ENCODE measurements around the gene STK26. TPM values are rescaled to one million over a fixed set of nuclear protein-coding genes. Genes with fewer than 3 reads are reported as not detected.

STK26 gene
- total RNA-seq, 4 donors from 2014 or later, result 11.6 to 15.9 (median 13.6) TPM

DNA sequence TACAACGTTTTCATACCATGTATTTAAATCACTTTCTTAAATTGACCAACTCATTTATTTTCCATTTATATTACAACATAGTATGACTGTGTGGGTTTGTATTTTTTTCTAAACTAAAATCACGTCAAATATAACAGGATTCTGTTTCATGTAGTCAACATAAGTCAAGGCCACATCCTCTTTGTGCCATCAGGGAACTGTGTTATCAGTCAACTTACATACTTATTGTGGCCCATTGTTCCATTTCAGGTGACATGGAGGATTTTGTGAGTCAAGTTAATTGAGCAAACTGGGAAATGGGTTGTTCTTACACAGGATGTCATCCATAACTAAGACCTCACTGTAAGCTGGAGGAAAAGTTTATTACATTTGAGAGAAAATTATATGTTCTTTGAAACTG lies 35.9 kb downstream of the STK26 start:
- Histone ChIP-seq H3K4me1 (no peaks in the 10 kb centered on the region), H3K4me3 (no peak overlapping the region), H3K9me3 (no peaks in the 10 kb centered on the region), H3K36me3 (no peaks in the 10 kb centered on the region), H3K27me3 (no peaks in the 10 kb centered on the region), H3K27ac (replicated peaks in 1 of 4) (no peak overlapping the region)
- 50% methylated on average over 2 of the region's 2 CpGs for WGBS
- no peak for DNase-seq (ENCODE audit: extremely low spot score)
- no peak for TF ChIP-seq EP300 (IDR thresholded peaks at IDR 0.05)
- TF ChIP-seq POLR2A (IDR thresholded peaks at IDR 0.05; ENCODE audit: low read depth), result no peak
- no peak for TF ChIP-seq POLR2AphosphoS5 (IDR thresholded peaks at IDR 0.05)
- TF ChIP-seq, protein P1, sequence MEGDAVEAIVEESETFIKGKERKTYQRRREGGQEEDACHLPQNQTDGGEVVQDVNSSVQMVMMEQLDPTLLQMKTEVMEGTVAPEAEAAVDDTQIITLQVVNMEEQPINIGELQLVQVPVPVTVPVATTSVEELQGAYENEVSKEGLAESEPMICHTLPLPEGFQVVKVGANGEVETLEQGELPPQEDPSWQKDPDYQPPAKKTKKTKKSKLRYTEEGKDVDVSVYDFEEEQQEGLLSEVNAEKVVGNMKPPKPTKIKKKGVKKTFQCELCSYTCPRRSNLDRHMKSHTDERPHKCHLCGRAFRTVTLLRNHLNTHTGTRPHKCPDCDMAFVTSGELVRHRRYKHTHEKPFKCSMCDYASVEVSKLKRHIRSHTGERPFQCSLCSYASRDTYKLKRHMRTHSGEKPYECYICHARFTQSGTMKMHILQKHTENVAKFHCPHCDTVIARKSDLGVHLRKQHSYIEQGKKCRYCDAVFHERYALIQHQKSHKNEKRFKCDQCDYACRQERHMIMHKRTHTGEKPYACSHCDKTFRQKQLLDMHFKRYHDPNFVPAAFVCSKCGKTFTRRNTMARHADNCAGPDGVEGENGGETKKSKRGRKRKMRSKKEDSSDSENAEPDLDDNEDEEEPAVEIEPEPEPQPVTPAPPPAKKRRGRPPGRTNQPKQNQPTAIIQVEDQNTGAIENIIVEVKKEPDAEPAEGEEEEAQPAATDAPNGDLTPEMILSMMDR (IDR thresholded peaks at IDR 0.05), result no peak
- intact Hi-C loops (cut with DNase I), result no loop called here

DNA sequence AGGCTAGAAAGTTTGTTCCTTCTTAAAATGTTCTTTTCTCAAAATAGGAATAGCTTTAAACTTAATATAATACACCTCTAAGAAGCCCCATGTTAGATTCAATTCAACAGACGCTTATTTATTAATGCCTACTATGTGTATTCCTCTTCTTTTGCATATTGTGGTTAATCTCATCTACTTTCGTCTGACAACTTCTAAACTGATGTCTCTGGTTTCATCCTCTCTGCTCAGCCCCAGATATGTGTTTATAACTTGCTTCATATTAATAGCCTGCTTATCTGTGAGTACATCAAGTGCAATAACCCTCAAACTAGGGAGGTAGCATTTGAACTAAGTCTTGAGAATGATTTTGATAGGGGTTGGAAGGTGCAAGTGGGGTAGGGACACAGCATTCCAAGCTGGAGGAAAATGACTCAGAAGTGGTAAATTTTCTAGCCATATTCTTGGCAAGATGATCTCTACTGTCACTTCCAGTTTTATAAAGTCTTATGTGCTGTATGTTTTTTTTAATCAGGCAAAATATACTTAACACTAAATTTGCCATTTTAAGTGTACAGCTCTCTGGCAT lies 37.0 kb downstream of the STK26 start:
- H3K27me3 ChIP-seq, result no peaks in the 10 kb centered on the region
- TF ChIP-seq POLR2AphosphoS5 (IDR thresholded peaks at IDR 0.05) (no peak), EP300 (IDR thresholded peaks at IDR 0.05) (no peak)
- intact Hi-C loops (cut with DNase I), result no loop called here
- no peaks in the 10 kb centered on the region for H3K4me1 ChIP-seq
- H3K27ac ChIP-seq (replicated peaks in 1 of 4), result no peak overlapping the region
- 68% methylated on average over 2 of the region's 2 CpGs for WGBS
- DNase-seq (ENCODE audit: extremely low spot score), result no peak
- H3K36me3 ChIP-seq, result no peaks in the 10 kb centered on the region
- no peaks in the 10 kb centered on the region for H3K9me3 ChIP-seq
- no peak overlapping the region for H3K4me3 ChIP-seq

DNA sequence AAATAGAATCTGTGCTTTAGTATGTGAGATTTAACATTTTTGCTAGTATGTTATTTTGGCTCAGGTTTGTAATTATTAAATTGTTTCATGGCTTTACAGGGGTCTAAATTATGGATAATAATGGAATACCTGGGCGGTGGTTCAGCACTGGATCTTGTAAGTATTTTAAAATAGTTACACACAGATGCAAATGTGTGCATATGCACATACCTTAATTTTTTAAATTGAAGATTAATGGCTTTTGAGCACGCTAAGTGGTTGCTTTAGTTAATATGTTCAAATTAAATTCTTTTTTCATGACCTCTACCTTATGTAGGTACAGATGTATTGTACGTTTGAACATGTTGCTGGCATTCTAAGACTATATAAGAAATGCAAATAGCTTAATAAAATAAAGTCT lies 40.2 kb downstream of the STK26 start:
- no peak for DNase-seq (ENCODE audit: extremely low spot score)
- Histone ChIP-seq H3K4me3 (no peak overlapping the region), H3K36me3 (no peaks in the 10 kb centered on the region), H3K27ac (replicated peaks in 1 of 4) (no peak overlapping the region), H3K27me3 (no peaks in the 10 kb centered on the region), H3K9me3 (no peaks in the 10 kb centered on the region), H3K4me1 (no peaks in the 10 kb centered on the region)
- TF ChIP-seq, protein P1 (IDR thresholded peaks at IDR 0.05), result no peak
- TF ChIP-seq POLR2AphosphoS5 (IDR thresholded peaks at IDR 0.05) (no peak), POLR2A (IDR thresholded peaks at IDR 0.05; ENCODE audit: low read depth) (no peak), EP300 (IDR thresholded peaks at IDR 0.05) (no peak)
- intact Hi-C loops (cut with DNase I), result no loop called here
- WGBS, result 71% methylated on average over 3 of the region's 3 CpGs

DNA sequence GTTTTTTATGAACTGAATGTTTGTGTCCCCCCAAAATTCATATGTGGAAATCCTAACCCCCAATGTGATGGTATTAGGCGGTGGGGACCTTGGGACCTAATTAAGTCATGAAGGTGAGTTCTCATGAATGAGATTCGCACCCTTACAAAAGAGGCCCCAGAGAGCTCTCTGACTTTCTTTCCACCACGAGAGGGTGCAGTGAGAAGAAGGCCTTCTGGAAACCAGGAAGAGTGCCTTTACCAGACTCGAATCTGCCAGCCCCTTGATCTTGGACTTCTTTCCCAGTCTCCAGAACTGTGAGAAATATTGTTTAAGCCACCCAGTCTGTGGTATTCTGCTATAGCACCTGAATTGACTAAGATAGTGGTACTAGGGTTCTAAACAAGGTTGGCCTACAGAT lies 40.8 kb downstream of the STK26 start:
- 55% methylated on average over 4 of the region's 4 CpGs for WGBS
- intact Hi-C loops (cut with DNase I), result no loop called here
- TF ChIP-seq, protein P1 (IDR thresholded peaks at IDR 0.05), result no peak
- Histone ChIP-seq H3K9me3 (no peaks in the 10 kb centered on the region), H3K4me3 (no peak overlapping the region), H3K4me1 (no peaks in the 10 kb centered on the region), H3K27me3 (no peaks in the 10 kb centered on the region), H3K36me3 (no peaks in the 10 kb centered on the region), H3K27ac (replicated peaks in 1 of 4) (no peak overlapping the region)
- DNase-seq (ENCODE audit: extremely low spot score), result no peak

DNA sequence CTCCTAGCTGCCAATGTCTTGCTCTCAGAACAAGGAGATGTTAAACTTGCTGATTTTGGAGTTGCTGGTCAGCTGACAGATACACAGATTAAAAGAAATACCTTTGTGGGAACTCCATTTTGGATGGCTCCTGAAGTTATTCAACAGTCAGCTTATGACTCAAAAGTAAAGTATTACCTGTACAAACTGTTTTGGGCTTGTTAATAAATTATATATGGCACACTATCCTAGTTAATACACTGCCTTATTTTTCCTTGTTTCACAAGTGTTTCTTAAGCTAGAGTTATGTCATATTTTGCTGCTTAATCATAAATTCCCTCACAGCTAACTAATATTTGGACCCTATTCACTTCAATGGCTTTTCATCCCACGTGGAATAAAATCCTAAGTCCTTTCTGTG lies 45.3 kb downstream of the STK26 start:
- intact Hi-C loops (cut with DNase I), result no loop called here

DNA sequence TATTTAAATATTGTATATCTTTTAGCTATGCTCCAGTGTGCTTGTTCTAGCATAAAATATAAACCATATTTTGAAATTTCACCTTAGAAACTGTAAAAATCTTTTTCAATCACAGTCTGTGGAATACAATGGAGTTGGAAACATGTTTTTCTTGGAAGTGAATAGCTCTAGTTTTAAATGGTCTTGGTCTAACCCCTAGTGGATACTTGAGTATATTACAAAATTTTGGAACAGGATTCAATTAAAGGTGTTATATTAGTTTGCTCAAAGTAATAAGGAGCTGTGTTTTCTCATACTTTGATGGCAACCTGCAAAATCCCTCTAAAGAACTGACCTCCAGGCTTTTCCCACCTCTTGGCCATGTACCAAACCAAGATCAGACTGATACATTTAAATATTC lies 48.2 kb downstream of the STK26 start:
- intact Hi-C loops (cut with DNase I), result no loop called here
- Histone ChIP-seq H3K4me3 (no peak overlapping the region), H3K4me1 (no peaks in the 10 kb centered on the region), H3K9me3 (no peaks in the 10 kb centered on the region), H3K36me3 (no peaks in the 10 kb centered on the region), H3K27ac (replicated peaks in 1 of 4) (no peak overlapping the region), H3K27me3 (no peaks in the 10 kb centered on the region)
- TF ChIP-seq, protein P1 (IDR thresholded peaks at IDR 0.05), result peak in 1 of 3 experiments; percentile 16
- TF ChIP-seq EP300 (IDR thresholded peaks at IDR 0.05) (no peak), POLR2A (IDR thresholded peaks at IDR 0.05; ENCODE audit: low read depth) (no peak), POLR2AphosphoS5 (IDR thresholded peaks at IDR 0.05) (no peak)
- no peak for DNase-seq (ENCODE audit: extremely low spot score)

More for the DNA sequence above, 45.3 kb downstream of the STK26 start:
- Histone ChIP-seq H3K27ac (replicated peaks in 1 of 4) (no peak overlapping the region), H3K27me3 (no peaks in the 10 kb centered on the region), H3K4me1 (no peaks in the 10 kb centered on the region), H3K4me3 (no peak overlapping the region), H3K9me3 (no peaks in the 10 kb centered on the region), H3K36me3 (no peaks in the 10 kb centered on the region)
- no peak for DNase-seq (ENCODE audit: extremely low spot score)
- 67% methylated on average over 1 of the region's 1 CpG for WGBS
- no peak for TF ChIP-seq POLR2AphosphoS5 (IDR thresholded peaks at IDR 0.05)

All from esophagus muscularis mucosa (tissue), 4 donors.